Thoracic aorta (tissue), 2 donors: ENCODE data around the gene GMDS. TPM values are rescaled to one million over a fixed set of nuclear protein-coding genes. Genes with fewer than 3 reads are reported as not detected.
A peak's percentile ranks its signal among the peaks of the same experiment; 100 is the strongest.

Experiments used
- ATAC-seq: fragments of 150-250 bp; one replicate; pipeline ENCODE4 v1.8.0; 2017; ENCODE audit warnings: low read depth; ENCODE audit not compliant: insufficient number of reproducible peaks, low FRiP score
- DNase-seq: peaks from one replicate; pipeline ENCODE4 v3.0.0-alpha.2; 2020; ENCODE audit warnings: low spot score
- H3K27ac ChIP-seq, 2 donors: fragments of 200-600 bp; sonication (generic); 1 replicate in 1 of 2; 2 replicates in 1 of 2; pipeline ENCODE4 v1.5.1; 2016; ENCODE audit warnings: mild to moderate bottlenecking in 2 of 2, moderate library complexity in 2 of 2
- H3K27me3 ChIP-seq: fragments of 200-600 bp; sonication (generic); replicated peaks from 2 replicates; pipeline ENCODE4 v1.6.0; 2016; ENCODE audit warnings: mild to moderate bottlenecking; ENCODE audit not compliant: insufficient read depth
- H3K36me3 ChIP-seq: fragments of 200-600 bp; sonication (generic); one replicate; pipeline ENCODE4 v1.5.1; 2016
- H3K4me1 ChIP-seq, 2 donors: fragments of 200-600 bp; sonication (generic); 1 replicate in 1 of 2; 2 replicates in 1 of 2; pipeline versions ENCODE4 v1.5.1 to v1.6.0; 2016; ENCODE audit warnings: low read depth in 2 of 2, mild to moderate bottlenecking in 1 of 2; ENCODE audit not compliant: control insufficient read depth in 1 of 2
- H3K4me3 ChIP-seq: fragments of 200-600 bp; sonication (generic); 2 replicates; pipeline ENCODE4 v1.5.1; 2016; ENCODE audit warnings: mild to moderate bottlenecking
- H3K9me3 ChIP-seq: fragments of 200-600 bp; sonication (generic); 2 replicates; pipeline ENCODE4 v1.5.1; 2016
- CTCF ChIP-seq: fragments of 200-600 bp; sonication (generic); IDR thresholded peaks from one replicate; pipeline ENCODE4 v1.5.1; 2019; ENCODE audit warnings: antibody characterized with exemption
- total RNA-seq, 2 donors: library from RNA; depleted of rRNA; stranded (reverse); fragments of >200 nt; gene quantifications; one replicate each; pipeline versions ENCODE4 v1.1.0 to v1.2.3, GENCODE V29; 2016

The GMDS gene
- total RNA-seq, 2 donors from 2014 or later, result 87.8 to 87.9 TPM

GRCh38 chr6:2047855-2048254 is 197.6 kb downstream of the GMDS start:
- TF ChIP-seq CTCF, result no peak
- Histone ChIP-seq H3K4me3 (no peak overlapping the region), H3K36me3 (no peaks in the 10 kb centered on the region), H3K27ac (no peak overlapping the region), H3K9me3 (no peaks in the 10 kb centered on the region), H3K4me1 (no peaks in the 10 kb centered on the region), H3K27me3 (no peaks in the 10 kb centered on the region)
- no peak for DNase-seq
- ATAC-seq, result no peak

GRCh38 chr6:2044192-2044591 is 201.2 kb downstream of the GMDS start:
- Histone ChIP-seq H3K27ac (no peak overlapping the region), H3K27me3 (no peaks in the 10 kb centered on the region), H3K36me3 (no peaks in the 10 kb centered on the region), H3K9me3 (no peaks in the 10 kb centered on the region), H3K4me1 (no peaks in the 10 kb centered on the region), H3K4me3 (no peak overlapping the region)
- no peak for DNase-seq
- no peak for TF ChIP-seq CTCF
- no peak for ATAC-seq

GRCh38 chr6:2042956-2043648 is 202.3 kb downstream of the GMDS start:
- no peaks in the 10 kb centered on the region for H3K4me1 ChIP-seq
- H3K27me3 ChIP-seq, result no peaks in the 10 kb centered on the region
- H3K36me3 ChIP-seq, result no peaks in the 10 kb centered on the region
- H3K4me3 ChIP-seq, result no peak overlapping the region
- no peak for DNase-seq
- H3K27ac ChIP-seq, result no peak overlapping the region
- ATAC-seq, result no peak
- TF ChIP-seq CTCF, result no peak
- no peaks in the 10 kb centered on the region for H3K9me3 ChIP-seq

GRCh38 chr6:2038092-2038491 is 207.3 kb downstream of the GMDS start:
- Histone ChIP-seq H3K27ac (no peak overlapping the region), H3K9me3 (no peaks in the 10 kb centered on the region), H3K4me3 (no peak overlapping the region), H3K36me3 (no peaks in the 10 kb centered on the region), H3K4me1 (no peaks in the 10 kb centered on the region), H3K27me3 (no peaks in the 10 kb centered on the region)
- ATAC-seq, result no peak
- TF ChIP-seq CTCF, result no peak
- no peak for DNase-seq

- Histone ChIP-seq H3K9me3 (no peaks in the 10 kb centered on the region), H3K27ac (no peak overlapping the region), H3K4me1 (no peaks in the 10 kb centered on the region), H3K36me3 (no peaks in the 10 kb centered on the region), H3K27me3 (no peaks in the 10 kb centered on the region), H3K4me3 (no peak overlapping the region)
- ATAC-seq (no peak), DNase-seq (no peak)
- TF ChIP-seq CTCF, result peak; percentile 26
Observed at GRCh38 chr6:2037237-2037926, 208.0 kb downstream of the GMDS start.
